ENCODE measurements around the gene FAM98A. TPM values are rescaled to one million over a fixed set of nuclear protein-coding genes. Genes with fewer than 3 reads are reported as not detected.

FAM98A gene
- total RNA-seq, 4 donors from 2014 or later: 11.6 to 25.7 (median 20.0) TPM

DNA sequence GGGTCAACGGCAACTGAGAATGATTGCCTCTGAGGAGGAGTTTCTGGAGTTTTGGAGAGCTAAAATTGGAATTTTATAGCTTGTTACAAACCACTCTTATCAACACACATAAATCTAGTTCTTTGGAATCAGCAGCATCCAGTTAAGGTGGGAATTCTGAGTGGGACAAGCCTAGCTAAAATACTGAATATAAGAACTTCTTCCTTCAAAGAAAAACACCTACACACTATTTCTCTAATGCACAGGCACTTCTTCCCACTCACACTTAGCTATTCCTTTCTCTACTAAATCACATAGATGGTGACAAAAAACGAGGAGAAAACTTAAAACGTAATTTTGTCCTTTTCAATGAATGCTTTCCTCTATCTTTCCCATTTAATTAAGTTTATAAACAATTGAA lies 43.4 kb downstream of the FAM98A start:
- H3K9me3 ChIP-seq: no peaks in the 10 kb centered on the region
- no peak for DNase-seq
- no peaks in the 10 kb centered on the region for H3K36me3 ChIP-seq
- no peak for TF ChIP-seq POLR2A (IDR thresholded peaks at IDR 0.05)
- TF ChIP-seq, protein P1, sequence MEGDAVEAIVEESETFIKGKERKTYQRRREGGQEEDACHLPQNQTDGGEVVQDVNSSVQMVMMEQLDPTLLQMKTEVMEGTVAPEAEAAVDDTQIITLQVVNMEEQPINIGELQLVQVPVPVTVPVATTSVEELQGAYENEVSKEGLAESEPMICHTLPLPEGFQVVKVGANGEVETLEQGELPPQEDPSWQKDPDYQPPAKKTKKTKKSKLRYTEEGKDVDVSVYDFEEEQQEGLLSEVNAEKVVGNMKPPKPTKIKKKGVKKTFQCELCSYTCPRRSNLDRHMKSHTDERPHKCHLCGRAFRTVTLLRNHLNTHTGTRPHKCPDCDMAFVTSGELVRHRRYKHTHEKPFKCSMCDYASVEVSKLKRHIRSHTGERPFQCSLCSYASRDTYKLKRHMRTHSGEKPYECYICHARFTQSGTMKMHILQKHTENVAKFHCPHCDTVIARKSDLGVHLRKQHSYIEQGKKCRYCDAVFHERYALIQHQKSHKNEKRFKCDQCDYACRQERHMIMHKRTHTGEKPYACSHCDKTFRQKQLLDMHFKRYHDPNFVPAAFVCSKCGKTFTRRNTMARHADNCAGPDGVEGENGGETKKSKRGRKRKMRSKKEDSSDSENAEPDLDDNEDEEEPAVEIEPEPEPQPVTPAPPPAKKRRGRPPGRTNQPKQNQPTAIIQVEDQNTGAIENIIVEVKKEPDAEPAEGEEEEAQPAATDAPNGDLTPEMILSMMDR (IDR thresholded peaks at IDR 0.05): no peak
- H3K27ac ChIP-seq: peak overlapping the region in 1 of 4 donors; percentile 48
- H3K4me1 ChIP-seq: no peaks in the 10 kb centered on the region
- H3K4me3 ChIP-seq: no peak overlapping the region
- H3K27me3 ChIP-seq: no peaks in the 10 kb centered on the region

DNA sequence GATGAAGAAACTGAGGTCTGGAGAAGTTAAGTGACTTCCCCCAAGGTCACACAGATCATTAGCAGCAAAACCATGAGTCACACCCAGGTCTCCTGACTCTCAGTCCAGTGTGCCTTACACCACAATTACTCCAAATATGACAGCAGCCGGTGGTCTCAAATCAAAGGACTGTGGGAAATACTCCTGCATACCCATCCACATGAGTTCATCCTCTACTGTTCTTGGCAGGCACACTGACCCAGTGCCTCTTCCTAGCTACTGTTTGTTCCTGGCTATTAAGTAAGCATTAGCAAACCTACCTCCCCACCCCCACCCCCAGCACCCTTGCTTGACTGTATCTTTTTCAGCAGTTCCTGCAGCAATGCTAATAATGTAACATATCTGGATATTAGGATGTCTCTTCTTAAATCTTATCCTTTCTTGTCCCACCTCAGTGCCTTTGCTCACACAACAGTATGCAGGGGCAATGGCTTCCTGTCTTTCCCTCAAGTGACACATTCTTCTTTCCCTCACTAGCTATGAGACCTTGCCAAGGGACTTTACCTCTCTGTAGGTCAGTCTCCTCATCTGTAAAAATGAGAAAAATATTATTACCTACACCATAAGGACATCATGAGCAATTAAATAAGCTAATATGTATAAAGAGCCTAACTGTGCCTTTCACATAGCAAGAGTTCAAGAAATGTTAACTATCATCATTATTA lies 46.2 kb downstream of the FAM98A start:
- Histone ChIP-seq H3K4me1 (no peaks in the 10 kb centered on the region), H3K4me3 (no peak overlapping the region), H3K27ac (no peak overlapping the region), H3K27me3 (no peaks in the 10 kb centered on the region), H3K9me3 (no peaks in the 10 kb centered on the region), H3K36me3 (no peaks in the 10 kb centered on the region)
- no peak for DNase-seq
- no peak for TF ChIP-seq POLR2A (IDR thresholded peaks at IDR 0.05)
- TF ChIP-seq, protein P1 (IDR thresholded peaks at IDR 0.05): no peak

DNA sequence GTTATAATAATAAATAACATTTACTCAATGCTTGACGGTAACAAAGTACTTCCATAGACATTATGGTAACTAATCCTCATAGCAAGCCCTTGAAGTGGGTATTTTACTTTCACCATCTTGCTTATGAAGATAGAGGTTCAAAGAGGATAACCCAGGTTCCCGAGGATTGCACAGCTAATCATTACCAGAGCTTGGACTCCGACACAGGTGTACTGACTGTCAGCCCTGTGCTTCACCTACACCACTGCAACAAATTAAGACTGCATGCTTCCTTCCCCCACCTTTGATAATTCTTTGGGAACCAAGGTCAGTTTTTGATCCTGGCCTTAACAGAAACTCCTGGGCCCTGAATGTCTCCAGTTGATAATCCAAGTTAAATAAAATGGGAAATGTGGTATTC lies 48.9 kb downstream of the FAM98A start:
- Histone ChIP-seq H3K27ac (no peak overlapping the region), H3K4me3 (no peak overlapping the region), H3K4me1 (no peaks in the 10 kb centered on the region), H3K9me3 (no peaks in the 10 kb centered on the region), H3K36me3 (no peaks in the 10 kb centered on the region), H3K27me3 (no peaks in the 10 kb centered on the region)
- no peak for DNase-seq
- TF ChIP-seq POLR2A (IDR thresholded peaks at IDR 0.05): no peak
- TF ChIP-seq, protein P1 (IDR thresholded peaks at IDR 0.05): no peak

DNA sequence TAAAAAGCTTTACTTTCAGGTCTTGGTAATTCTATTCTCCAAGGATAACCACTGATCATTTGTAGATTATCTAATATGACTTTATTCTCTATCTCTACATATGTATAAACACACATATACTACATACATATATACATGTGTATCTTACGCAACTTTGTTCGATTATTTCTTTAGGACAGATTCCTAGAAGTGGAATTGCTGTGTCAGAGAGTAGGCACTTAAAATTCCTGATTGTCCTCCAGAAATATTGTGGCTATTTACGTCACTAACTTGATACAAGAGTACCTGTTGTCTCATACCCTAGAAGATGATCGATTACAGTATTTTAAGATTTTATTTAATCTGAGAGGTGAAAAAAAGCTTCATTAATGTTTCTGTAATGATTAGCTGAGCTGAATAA lies 57.9 kb downstream of the FAM98A start:
- H3K9me3 ChIP-seq: no peaks in the 10 kb centered on the region
- H3K27me3 ChIP-seq: no peaks in the 10 kb centered on the region
- no peak overlapping the region for H3K27ac ChIP-seq
- no peak overlapping the region for H3K4me3 ChIP-seq
- DNase-seq: no peak
- TF ChIP-seq POLR2A (IDR thresholded peaks at IDR 0.05): no peak
- TF ChIP-seq, protein P1 (IDR thresholded peaks at IDR 0.05): no peak
- H3K36me3 ChIP-seq: no peaks in the 10 kb centered on the region
- no peaks in the 10 kb centered on the region for H3K4me1 ChIP-seq

DNA sequence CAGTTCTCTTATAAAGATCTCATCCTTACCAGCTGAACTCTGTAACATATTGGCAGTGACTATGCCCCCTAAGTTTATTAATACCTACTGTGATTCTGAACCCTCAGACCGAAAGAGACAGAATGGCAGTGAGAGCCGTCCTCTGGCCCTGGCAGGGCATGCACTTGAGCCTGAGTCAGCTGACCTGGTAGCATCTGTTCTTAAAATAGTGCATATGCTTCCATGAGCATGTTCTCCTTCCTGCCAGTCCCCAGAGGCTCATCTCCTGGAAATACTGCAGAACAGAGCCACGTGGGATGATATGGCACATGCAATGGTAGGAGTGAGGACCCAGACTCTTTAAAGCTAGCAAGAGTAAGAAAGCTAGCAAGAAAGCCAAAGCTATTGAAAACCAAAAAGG lies 63.7 kb downstream of the FAM98A start:
- H3K36me3 ChIP-seq: no peaks in the 10 kb centered on the region

More for the DNA sequence above, 63.7 kb downstream of the FAM98A start:
- no peaks in the 10 kb centered on the region for H3K4me1 ChIP-seq
- H3K4me3 ChIP-seq: no peak overlapping the region
- H3K27me3 ChIP-seq: no peaks in the 10 kb centered on the region
- DNase-seq: no peak
- no peaks in the 10 kb centered on the region for H3K9me3 ChIP-seq
- TF ChIP-seq, protein P1 (IDR thresholded peaks at IDR 0.05): no peak
- no peak for TF ChIP-seq POLR2A (IDR thresholded peaks at IDR 0.05)
- no peak overlapping the region for H3K27ac ChIP-seq

Small RNA genes lying within 50 kb of the gene (small RNA-seq; reads per million reads assigned to genes)
- 0 reads per million in 2 donors for gene ATP6V0E1P3

Other genes starting within 250 kb of the FAM98A start
- 10 to 100 TPM in 3 of 4 donors, 1 to 10 TPM in 1; 1.9 to 66.8 (median 12.3) TPM for gene RASGRP3, start 122.7 kb downstream of the FAM98A start, total RNA-seq